Esophagus muscularis mucosa (tissue), 4 donors: ENCODE data around the gene ECT2. TPM values are rescaled to one million over a fixed set of nuclear protein-coding genes. Genes with fewer than 3 reads are reported as not detected.
"Not testable (repeated sequence)": the region's sequence is repeated elsewhere in the genome, so short reads cannot be mapped to it uniquely, and the experiment has no call there.

Experiments used
- DNase-seq: peaks from one replicate; pipeline ENCODE4 v3.0.0-alpha.2; 2017; ENCODE audit errors: extremely low spot score
- H3K27ac ChIP-seq, 4 donors: fragments of 200-600 bp; sonication (generic); replicated peaks in 1 of 4; 1 replicate in 3 of 4; 2 replicates in 1 of 4; pipeline ENCODE4 v1.5.1; 2016 to 2019; ENCODE audit warnings: mild to moderate bottlenecking in 1 of 4
- H3K27me3 ChIP-seq, 4 donors: fragments of 200-600 bp; sonication (generic); one replicate each; pipeline versions ENCODE4 v1.5.1 to v1.6.0; 2016 to 2019
- H3K36me3 ChIP-seq, 4 donors: fragments of 200-600 bp; sonication (generic); one replicate each; pipeline ENCODE4 v1.5.1; 2016 to 2019
- H3K4me1 ChIP-seq, 4 donors: fragments of 200-600 bp; sonication (generic); one replicate each; pipeline ENCODE4 v1.5.1; 2016 to 2019
- H3K4me3 ChIP-seq, 4 donors: fragments of 200-600 bp; sonication (generic); 1 replicate in 2 of 4; 2 replicates in 2 of 4; pipeline ENCODE4 v1.5.1; 2016 to 2019; ENCODE audit warnings: mild to moderate bottlenecking in 4 of 4, moderate library complexity in 1 of 4
- H3K9me3 ChIP-seq, 4 donors: fragments of 200-600 bp; sonication (generic); 1 replicate in 3 of 4; 2 replicates in 1 of 4; pipeline ENCODE4 v1.5.1; 2016 to 2019
- EP300 ChIP-seq: sonication (generic); formaldehyde crosslinking; IDR thresholded peaks from one replicate; pipeline ENCODE4 v1.6.1; 2017; ENCODE audit warnings: antibody characterized with exemption
- POLR2A ChIP-seq: fragments of 450-650 bp; IDR thresholded peaks from one replicate; pipeline ENCODE4 v1.6.1; 2017; ENCODE audit warnings: antibody characterized with exemption, moderate library complexity, mild to moderate bottlenecking, low read depth
- POLR2AphosphoS5 ChIP-seq, 2 donors: sonication (generic); formaldehyde crosslinking; IDR thresholded peaks; one replicate each; pipeline ENCODE4 v1.6.1; 2017; ENCODE audit warnings: antibody characterized with exemption in 2 of 2
- WGBS: methylation state at CpG from one replicate; pipeline ENCODE4 v1.1.5; 2018; 5-methylcytosine and 5-hydroxymethylcytosine counted together
- intact Hi-C: fragments of 100-400 bp; cut with DNase I; formaldehyde crosslinking; loops from one replicate; pipeline ENCODE4 v1.15.1; 2023
- total RNA-seq, 4 donors: library from RNA; depleted of rRNA; stranded (reverse); fragments of >200 nt; gene quantifications; one replicate each; pipeline versions ENCODE4 v1.1.0 to v1.2.1, GENCODE V29; 2016
- TF ChIP-seq, protein P1 (sequence below), 3 experiments: fragments of 200-600 bp in 2 of 3; fragments of 450-650 bp in 1 of 3; sonication (generic) in 2 of 3; IDR thresholded peaks; one replicate each; pipeline ENCODE4 v1.5.1; 2017 to 2019; ENCODE audit warnings: antibody characterized with exemption in 3 of 3, mild to moderate bottlenecking in 2 of 3, moderate library complexity in 1 of 3

Gene ECT2
- total RNA-seq, 4 donors from 2014 or later, result 7.3 to 8.7 (median 7.9) TPM

DNA sequence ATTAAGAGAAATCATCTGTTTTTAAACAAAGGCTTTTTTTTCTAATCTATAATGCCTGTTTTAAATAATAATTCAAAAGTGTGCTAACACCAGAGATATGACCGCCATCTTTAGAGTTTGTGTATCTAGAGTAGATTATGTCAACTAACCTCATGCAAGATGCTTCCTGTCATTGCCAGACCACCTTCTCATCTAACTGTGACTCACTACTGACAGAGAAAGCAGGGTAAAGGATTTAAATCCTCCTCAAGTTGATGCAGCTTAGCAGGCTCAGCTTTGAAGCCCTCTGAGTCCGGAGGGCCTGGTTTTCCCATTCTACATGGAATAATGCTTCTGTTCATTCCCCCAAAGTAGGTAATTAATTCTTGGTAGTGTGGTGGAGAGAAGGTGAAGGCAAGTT, 108.5 kb downstream of the ECT2 start:
- no peak for DNase-seq
- Histone ChIP-seq H3K36me3 (no peaks in the 10 kb centered on the region), H3K27me3 (no peaks in the 10 kb centered on the region), H3K4me3 (no peak overlapping the region), H3K27ac (no peak overlapping the region), H3K9me3 (no peaks in the 10 kb centered on the region), H3K4me1 (no peaks in the 10 kb centered on the region)
- intact Hi-C loops, result no loop called here
- WGBS, result 92% methylated on average over 2 of the region's 2 CpGs
- TF ChIP-seq POLR2A, result no peak
- TF ChIP-seq POLR2AphosphoS5 (IDR thresholded peaks at IDR 0.05), result no peak
- TF ChIP-seq EP300, result no peak
- TF ChIP-seq, protein P1, sequence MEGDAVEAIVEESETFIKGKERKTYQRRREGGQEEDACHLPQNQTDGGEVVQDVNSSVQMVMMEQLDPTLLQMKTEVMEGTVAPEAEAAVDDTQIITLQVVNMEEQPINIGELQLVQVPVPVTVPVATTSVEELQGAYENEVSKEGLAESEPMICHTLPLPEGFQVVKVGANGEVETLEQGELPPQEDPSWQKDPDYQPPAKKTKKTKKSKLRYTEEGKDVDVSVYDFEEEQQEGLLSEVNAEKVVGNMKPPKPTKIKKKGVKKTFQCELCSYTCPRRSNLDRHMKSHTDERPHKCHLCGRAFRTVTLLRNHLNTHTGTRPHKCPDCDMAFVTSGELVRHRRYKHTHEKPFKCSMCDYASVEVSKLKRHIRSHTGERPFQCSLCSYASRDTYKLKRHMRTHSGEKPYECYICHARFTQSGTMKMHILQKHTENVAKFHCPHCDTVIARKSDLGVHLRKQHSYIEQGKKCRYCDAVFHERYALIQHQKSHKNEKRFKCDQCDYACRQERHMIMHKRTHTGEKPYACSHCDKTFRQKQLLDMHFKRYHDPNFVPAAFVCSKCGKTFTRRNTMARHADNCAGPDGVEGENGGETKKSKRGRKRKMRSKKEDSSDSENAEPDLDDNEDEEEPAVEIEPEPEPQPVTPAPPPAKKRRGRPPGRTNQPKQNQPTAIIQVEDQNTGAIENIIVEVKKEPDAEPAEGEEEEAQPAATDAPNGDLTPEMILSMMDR (IDR thresholded peaks at IDR 0.05), result no peak

DNA sequence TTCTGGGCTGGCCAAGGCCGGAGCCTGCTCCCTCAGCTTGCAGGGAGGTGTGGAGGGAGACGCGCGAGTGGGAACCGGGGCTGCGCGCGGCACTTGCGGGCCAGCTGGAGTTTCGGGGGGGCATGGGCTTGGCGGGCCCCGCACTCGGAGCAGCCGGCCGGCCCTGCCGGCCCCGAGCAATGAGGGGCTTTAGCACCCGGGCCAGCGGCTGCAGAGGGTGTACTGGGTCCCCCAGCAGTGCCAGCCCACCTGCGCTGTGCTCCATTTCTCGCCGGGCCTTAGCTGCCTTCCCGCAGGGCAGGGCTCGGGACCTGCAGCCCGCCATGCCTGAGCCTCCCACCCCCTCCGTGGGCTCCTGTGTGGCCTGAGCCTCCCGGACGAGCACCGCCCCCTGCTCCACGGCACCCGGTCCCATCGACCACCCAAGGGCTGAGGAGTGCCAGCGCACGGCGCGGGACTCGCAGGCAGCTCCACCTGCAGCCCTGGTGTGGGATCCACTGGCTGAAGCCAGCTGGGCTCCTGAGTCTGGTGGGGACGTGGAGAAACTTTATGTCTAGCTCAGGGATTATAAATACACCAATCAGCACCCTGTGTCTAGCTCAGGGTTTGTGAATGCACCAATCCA, 116.3 kb downstream of the ECT2 start:
- DNase-seq, intact Hi-C loops, H3K9me3 ChIP-seq, H3K36me3 ChIP-seq, H3K4me1 ChIP-seq, H3K27ac ChIP-seq, H3K27me3 ChIP-seq, H3K4me3 ChIP-seq: not testable (repeated sequence)
- WGBS, result 95% methylated on average over 19 of the region's 38 CpGs

DNA sequence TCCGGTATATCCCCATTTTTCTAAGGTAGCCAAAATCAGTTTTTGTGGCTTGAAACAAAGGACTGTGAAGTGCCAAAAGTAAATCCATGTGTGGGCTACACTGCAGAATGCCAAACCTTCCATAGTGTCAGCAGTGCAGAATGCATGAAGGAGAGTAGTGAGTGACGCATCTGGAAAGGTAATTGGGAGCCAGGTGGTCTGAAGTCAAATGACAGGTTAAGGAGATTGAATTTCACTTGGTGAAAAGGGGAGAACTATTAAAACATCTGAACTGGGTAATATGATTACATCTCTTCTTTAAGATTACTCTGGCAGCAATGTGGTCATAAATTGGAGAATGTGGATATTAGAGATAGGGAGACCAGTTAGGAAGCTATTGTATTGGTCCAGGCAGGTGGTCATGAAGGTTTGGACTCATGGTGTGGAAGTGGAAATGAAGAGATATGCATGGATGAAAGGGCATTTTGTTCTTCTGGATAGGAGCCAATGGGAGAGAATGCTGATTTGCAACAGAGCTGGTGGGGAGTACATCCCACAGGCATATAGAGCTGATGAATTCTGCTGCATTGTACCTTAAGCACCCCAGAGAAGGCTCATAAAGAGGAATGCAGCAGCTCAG, 118.2 kb downstream of the ECT2 start:
- Histone ChIP-seq H3K4me1 (no peaks in the 10 kb centered on the region), H3K36me3 (no peaks in the 10 kb centered on the region), H3K4me3 (no peak overlapping the region), H3K27me3 (no peaks in the 10 kb centered on the region), H3K9me3 (no peaks in the 10 kb centered on the region), H3K27ac (no peak overlapping the region)
- WGBS, result 100% methylated on average over 2 of the region's 2 CpGs
- intact Hi-C loops, result no loop called here
- no peak for DNase-seq
- no peak for TF ChIP-seq POLR2A
- TF ChIP-seq POLR2AphosphoS5 (IDR thresholded peaks at IDR 0.05), result no peak
- TF ChIP-seq, protein P1 (IDR thresholded peaks at IDR 0.05), result no peak
- no peak for TF ChIP-seq EP300

DNA sequence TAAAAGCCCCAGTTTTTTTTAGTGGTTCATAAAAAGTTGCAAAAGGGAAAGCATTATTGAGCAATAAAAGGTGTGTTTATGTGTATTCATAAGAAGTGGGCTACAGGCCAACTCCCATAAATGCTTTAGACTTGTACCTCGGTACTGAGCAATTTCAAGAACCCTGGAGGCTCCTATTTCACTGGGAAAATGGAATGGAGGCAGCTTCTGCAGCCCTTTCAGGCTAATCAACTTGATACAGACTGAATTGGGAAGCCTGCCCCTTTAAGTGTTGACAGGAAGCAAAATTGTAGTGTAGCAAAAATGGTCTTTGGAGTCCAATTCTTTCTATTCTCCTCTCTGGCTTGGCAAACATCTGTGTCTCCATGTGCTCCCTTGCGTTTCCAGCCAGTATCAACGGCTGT, 118.8 kb downstream of the ECT2 start:
- Histone ChIP-seq H3K27ac (no peak overlapping the region), H3K27me3 (no peaks in the 10 kb centered on the region), H3K4me1 (no peaks in the 10 kb centered on the region), H3K9me3 (no peaks in the 10 kb centered on the region), H3K4me3 (no peak overlapping the region), H3K36me3 (no peaks in the 10 kb centered on the region)
- 42% methylated on average over 3 of the region's 3 CpGs for WGBS
- intact Hi-C loops, result no loop called here
- TF ChIP-seq POLR2A, result no peak
- TF ChIP-seq POLR2AphosphoS5 (IDR thresholded peaks at IDR 0.05), result no peak
- TF ChIP-seq EP300, result no peak
- TF ChIP-seq, protein P1 (IDR thresholded peaks at IDR 0.05), result no peak
- DNase-seq, result no peak

DNA sequence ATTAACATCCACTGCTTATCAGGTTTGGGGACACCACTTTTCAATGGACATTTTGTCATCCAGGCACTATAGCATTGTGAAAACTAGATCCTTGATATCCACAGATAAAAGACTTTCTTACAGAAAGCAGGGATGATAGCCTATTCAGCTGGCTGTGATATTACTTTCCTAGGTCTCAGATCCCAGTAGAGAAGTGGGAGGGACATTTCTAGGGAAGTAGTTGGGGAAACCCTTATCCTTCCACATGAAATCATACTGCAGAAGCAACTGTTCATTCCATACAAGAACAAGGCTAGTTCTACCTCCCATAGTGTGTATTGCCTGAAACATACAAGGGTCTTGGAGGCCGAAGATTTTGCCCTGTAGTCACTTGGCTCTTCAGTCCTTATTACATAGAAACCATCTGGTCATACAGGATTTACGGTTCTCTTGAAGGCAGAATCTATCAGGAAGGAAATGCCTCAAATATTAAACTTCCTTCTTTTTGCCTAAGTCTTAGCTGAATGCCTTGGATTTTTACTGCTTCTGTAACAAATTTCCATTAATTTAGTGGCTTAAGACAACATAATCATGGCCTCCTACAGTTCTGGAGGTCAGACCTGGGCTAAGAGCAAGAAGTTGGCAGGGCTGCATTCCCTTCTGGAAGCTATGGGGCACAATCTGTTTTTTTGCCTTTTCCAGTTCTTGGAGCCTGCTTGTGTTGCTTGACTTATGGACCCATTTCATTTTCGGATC, 119.4 kb downstream of the ECT2 start:
- 63% methylated on average over 3 of the region's 3 CpGs for WGBS
- Histone ChIP-seq H3K27me3 (no peaks in the 10 kb centered on the region), H3K36me3 (no peaks in the 10 kb centered on the region), H3K27ac (no peak overlapping the region), H3K4me3 (no peak overlapping the region), H3K4me1 (no peaks in the 10 kb centered on the region), H3K9me3 (no peaks in the 10 kb centered on the region)
- DNase-seq, result no peak
- TF ChIP-seq, protein P1 (IDR thresholded peaks at IDR 0.05), result no peak
- TF ChIP-seq POLR2A (no peak), POLR2AphosphoS5 (IDR thresholded peaks at IDR 0.05) (no peak), EP300 (no peak)
- intact Hi-C loops, result no loop called here
